ENCODE data around the gene NEU2.

- TF ChIP-seq CTBP1 (IDR thresholded peaks at IDR 0.05; ENCODE audit: borderline replicate concordance) = no peak
- TF ChIP-seq SP1 (IDR thresholded peaks at IDR 0.05) = no peak
- TF ChIP-seq ARNT (IDR thresholded peaks at IDR 0.05) = no peak
- no peak for TF ChIP-seq SUZ12 (IDR thresholded peaks at IDR 0.05)
- TF ChIP-seq ELF4 (IDR thresholded peaks at IDR 0.05) = no peak
- TF ChIP-seq L3MBTL2 (conservative IDR thresholded peaks at IDR 0.05) = no peak
- no peak for TF ChIP-seq BHLHE40 (IDR thresholded peaks at IDR 0.05; ENCODE audit: borderline replicate concordance)
- TF ChIP-seq FOXA1 (IDR thresholded peaks at IDR 0.05) = no peak
- no peak for TF ChIP-seq HDGF (IDR thresholded peaks at IDR 0.05; ENCODE audit: borderline replicate concordance)
Observed at GRCh38 chr2:233083782-233084181, 51.3 kb downstream of the NEU2 start.

Measured in HEK293T (cell line).